ENCODE results near the gene MAML2. TPM values are rescaled to one million over a fixed set of nuclear protein-coding genes. Genes with fewer than 3 reads are reported as not detected.

MAML2 gene
- total RNA-seq, 1 donor from 2014 or later, result 31.5 TPM

GRCh38 chr11:96242971-96243647 lies 99.9 kb downstream of the MAML2 start:
- ATAC-seq, result peak; percentile 99
- H3K27ac ChIP-seq, result peak overlapping the region; percentile 86
- H3K9me3 ChIP-seq, result no peaks in the 10 kb centered on the region
- H3K4me1 ChIP-seq, result peaks cover 56% of the 10 kb centered on the region
- peak; percentile 96 for DNase-seq
- intact Hi-C loops (cut with DNase I), result no loop called here
- H3K36me3 ChIP-seq, result no peaks in the 10 kb centered on the region
- peak overlapping the region; percentile 56 for H3K4me3 ChIP-seq
- H3K27me3 ChIP-seq (ENCODE audit: low read depth), result no peaks in the 10 kb centered on the region
- no peak for TF ChIP-seq CTCF (IDR thresholded peaks at IDR 0.05)

GRCh38 chr11:96242191-96242847 lies 100.7 kb downstream of the MAML2 start:
- Histone ChIP-seq H3K36me3 (no peaks in the 10 kb centered on the region), H3K9me3 (no peaks in the 10 kb centered on the region), H3K27ac (peak overlapping the region; percentile 86), H3K27me3 (ENCODE audit: low read depth) (no peaks in the 10 kb centered on the region), H3K4me1 (peaks cover 60% of the 10 kb centered on the region), H3K4me3 (peak overlapping the region; percentile 56)
- TF ChIP-seq CTCF (IDR thresholded peaks at IDR 0.05), result no peak
- DNase-seq, result no peak
- intact Hi-C loops (cut with DNase I), result no loop called here
- ATAC-seq, result peak in 1 of 2 donors; percentile 32

DNA sequence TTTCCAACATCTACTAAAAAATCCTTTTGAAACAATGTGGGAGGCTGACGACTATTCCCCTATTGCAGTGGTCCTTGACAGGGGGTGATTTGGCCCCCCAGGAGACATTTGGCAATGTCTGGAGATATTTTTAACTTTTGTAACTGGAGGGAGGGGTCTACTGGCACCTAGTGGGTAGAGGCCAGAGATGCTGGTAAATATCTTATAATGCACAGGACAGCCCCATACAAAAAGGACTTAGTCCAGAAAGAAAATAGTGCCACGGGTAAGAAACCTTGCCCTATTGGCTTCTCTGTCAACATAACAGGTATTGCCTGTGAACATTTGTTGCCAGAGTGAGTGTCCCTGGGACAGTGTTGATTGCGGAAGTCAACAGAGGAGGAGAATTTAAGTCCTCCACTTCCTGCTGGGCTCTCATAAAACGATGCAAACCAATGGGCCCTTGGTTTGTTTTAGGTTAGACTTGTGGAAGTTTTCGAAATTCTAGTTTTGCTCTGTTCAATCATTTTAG lies 101.6 kb downstream of the MAML2 start:
- Histone ChIP-seq H3K4me1 (peaks cover 59% of the 10 kb centered on the region), H3K27ac (peak overlapping the region; percentile 86), H3K4me3 (no peak overlapping the region), H3K9me3 (no peaks in the 10 kb centered on the region), H3K36me3 (no peaks in the 10 kb centered on the region), H3K27me3 (ENCODE audit: low read depth) (no peaks in the 10 kb centered on the region)
- ATAC-seq, result no peak
- intact Hi-C loops (cut with DNase I), result no loop called here
- TF ChIP-seq CTCF (IDR thresholded peaks at IDR 0.05), result no peak
- DNase-seq, result no peak

- TF ChIP-seq CTCF (IDR thresholded peaks at IDR 0.05), result no peak
- Histone ChIP-seq H3K27me3 (ENCODE audit: low read depth) (no peaks in the 10 kb centered on the region), H3K4me3 (no peak overlapping the region), H3K36me3 (no peaks in the 10 kb centered on the region), H3K9me3 (no peaks in the 10 kb centered on the region), H3K27ac (peak overlapping the region; percentile 26), H3K4me1 (peaks cover 63% of the 10 kb centered on the region)
- intact Hi-C loops (cut with DNase I), result no loop called here
- DNase-seq (no peak), ATAC-seq (no peak)
These were observed 104.3 kb downstream of the MAML2 start for GRCh38 chr11:96238563-96239135.

GRCh38 chr11:96237766-96238266 lies 105.2 kb downstream of the MAML2 start:
- intact Hi-C loops (cut with DNase I), result no loop called here
- no peak for TF ChIP-seq CTCF (IDR thresholded peaks at IDR 0.05)

More at GRCh38 chr11:96237766-96238266, 105.2 kb downstream of the MAML2 start:
- ATAC-seq (peak in 1 of 2 donors; percentile 12), DNase-seq (no peak)
- Histone ChIP-seq H3K4me1 (peaks cover 60% of the 10 kb centered on the region), H3K9me3 (no peaks in the 10 kb centered on the region), H3K27ac (no peak overlapping the region), H3K36me3 (no peaks in the 10 kb centered on the region), H3K27me3 (ENCODE audit: low read depth) (no peaks in the 10 kb centered on the region), H3K4me3 (no peak overlapping the region)
